Measurements from ENCODE around the gene CA4. TPM values are rescaled to one million over a fixed set of nuclear protein-coding genes. Genes with fewer than 3 reads are reported as not detected.

CA4 gene
- total and polyA plus RNA-seq, 2 donors = 0.42 to 5.7 TPM

GRCh38 chr17:60138769-60139437 lies 10.9 kb upstream of the CA4 start:
- no peak for DNase-seq (ENCODE audit: extremely low spot score)
- Histone ChIP-seq H3K36me3 (ENCODE audit: insufficient read depth) (no peaks in the 10 kb centered on the region), H3K4me1 (ENCODE audit: insufficient read depth) (no peaks in the 10 kb centered on the region), H3K4me3 (ENCODE audit: low read depth, low read length) (no peak overlapping the region), H3K27ac (ENCODE audit: low read depth) (no peak overlapping the region)
- WGBS = 13% methylated on average over 48 of the region's 48 CpGs

GRCh38 chr17:60139438-60140285 lies 10.1 kb upstream of the CA4 start:
- no peak for DNase-seq (ENCODE audit: extremely low spot score)
- Histone ChIP-seq H3K27ac (ENCODE audit: low read depth) (no peak overlapping the region), H3K4me1 (ENCODE audit: insufficient read depth) (no peaks in the 10 kb centered on the region), H3K36me3 (ENCODE audit: insufficient read depth) (no peaks in the 10 kb centered on the region), H3K4me3 (ENCODE audit: low read depth, low read length) (no peak overlapping the region)
- 6% methylated on average over 66 of the region's 66 CpGs for WGBS

GRCh38 chr17:60141111-60142018 lies 8.4 kb upstream of the CA4 start:
- WGBS = 9% methylated on average over 52 of the region's 52 CpGs
- H3K4me1 ChIP-seq (ENCODE audit: insufficient read depth) = no peaks in the 10 kb centered on the region
- no peak overlapping the region for H3K27ac ChIP-seq (ENCODE audit: low read depth)
- no peak for DNase-seq (ENCODE audit: extremely low spot score)
- no peak overlapping the region for H3K4me3 ChIP-seq (ENCODE audit: low read depth, low read length)
- no peaks in the 10 kb centered on the region for H3K36me3 ChIP-seq (ENCODE audit: insufficient read depth)

- no peaks in the 10 kb centered on the region for H3K36me3 ChIP-seq (ENCODE audit: insufficient read depth)
- H3K4me3 ChIP-seq (ENCODE audit: low read depth, low read length) = no peak overlapping the region
- no peak for DNase-seq (ENCODE audit: extremely low spot score)
- no peak overlapping the region for H3K27ac ChIP-seq (ENCODE audit: low read depth)
- 7% methylated on average over 10 of the region's 10 CpGs for WGBS
- no peaks in the 10 kb centered on the region for H3K4me1 ChIP-seq (ENCODE audit: insufficient read depth)
These were observed 6.8 kb upstream of the CA4 start for GRCh38 chr17:60142872-60143499.

- 22% methylated on average over 17 of the region's 17 CpGs for WGBS
- no peak overlapping the region for H3K4me3 ChIP-seq (ENCODE audit: low read depth, low read length)
- no peak overlapping the region for H3K27ac ChIP-seq (ENCODE audit: low read depth)
- DNase-seq (ENCODE audit: extremely low spot score) = no peak
- no peaks in the 10 kb centered on the region for H3K4me1 ChIP-seq (ENCODE audit: insufficient read depth)
- no peaks in the 10 kb centered on the region for H3K36me3 ChIP-seq (ENCODE audit: insufficient read depth)
These were observed 4.5 kb upstream of the CA4 start for GRCh38 chr17:60145006-60145935.

GRCh38 chr17:60146206-60146605 lies 3.6 kb upstream of the CA4 start:
- H3K27ac ChIP-seq (ENCODE audit: low read depth) = no peak overlapping the region
- no peaks in the 10 kb centered on the region for H3K4me1 ChIP-seq (ENCODE audit: insufficient read depth)
- H3K36me3 ChIP-seq (ENCODE audit: insufficient read depth) = no peaks in the 10 kb centered on the region
- no peak overlapping the region for H3K4me3 ChIP-seq (ENCODE audit: low read depth, low read length)
- no peak for DNase-seq (ENCODE audit: extremely low spot score)
- WGBS = 70% methylated on average over 2 of the region's 2 CpGs

- no peak overlapping the region for H3K4me3 ChIP-seq (ENCODE audit: low read depth, low read length)
- WGBS = 44% methylated on average over 8 of the region's 8 CpGs
- no peak for DNase-seq (ENCODE audit: extremely low spot score)
- H3K4me1 ChIP-seq (ENCODE audit: insufficient read depth) = no peaks in the 10 kb centered on the region
- no peak overlapping the region for H3K27ac ChIP-seq (ENCODE audit: low read depth)
- H3K36me3 ChIP-seq (ENCODE audit: insufficient read depth) = no peaks in the 10 kb centered on the region
These were observed 2.1 kb upstream of the CA4 start for GRCh38 chr17:60147553-60148223.

- no peaks in the 10 kb centered on the region for H3K36me3 ChIP-seq (ENCODE audit: insufficient read depth)
- no peak overlapping the region for H3K4me3 ChIP-seq (ENCODE audit: low read depth, low read length)
- DNase-seq (ENCODE audit: extremely low spot score) = no peak
- WGBS = 27% methylated on average over 2 of the region's 2 CpGs
- H3K4me1 ChIP-seq (ENCODE audit: insufficient read depth) = no peaks in the 10 kb centered on the region
- no peak overlapping the region for H3K27ac ChIP-seq (ENCODE audit: low read depth)
These were observed 1.4 kb upstream of the CA4 start for GRCh38 chr17:60148373-60148772.

- DNase-seq (ENCODE audit: extremely low spot score) = no peak
- H3K36me3 ChIP-seq (ENCODE audit: insufficient read depth) = no peaks in the 10 kb centered on the region
- no peak overlapping the region for H3K4me3 ChIP-seq (ENCODE audit: low read depth, low read length)
- no peaks in the 10 kb centered on the region for H3K4me1 ChIP-seq (ENCODE audit: insufficient read depth)
- WGBS = 32% methylated on average over 5 of the region's 5 CpGs
- H3K27ac ChIP-seq (ENCODE audit: low read depth) = no peak overlapping the region
These were observed 1.6 kb downstream of the CA4 start for GRCh38 chr17:60151355-60151754.

GRCh38 chr17:60153606-60154390 lies 4.0 kb downstream of the CA4 start:
- Histone ChIP-seq H3K4me1 (ENCODE audit: insufficient read depth) (no peaks in the 10 kb centered on the region), H3K4me3 (ENCODE audit: low read depth, low read length) (no peak overlapping the region), H3K27ac (ENCODE audit: low read depth) (no peak overlapping the region), H3K36me3 (ENCODE audit: insufficient read depth) (no peaks in the 10 kb centered on the region)
- no peak for DNase-seq (ENCODE audit: extremely low spot score)
- 55% methylated on average over 12 of the region's 12 CpGs for WGBS

- no peak for DNase-seq (ENCODE audit: extremely low spot score)
These were observed 5.0 kb downstream of the CA4 start for GRCh38 chr17:60154616-60155426.

More at GRCh38 chr17:60154616-60155426, 5.0 kb downstream of the CA4 start:
- Histone ChIP-seq H3K27ac (ENCODE audit: low read depth) (no peak overlapping the region), H3K4me1 (ENCODE audit: insufficient read depth) (no peaks in the 10 kb centered on the region), H3K4me3 (ENCODE audit: low read depth, low read length) (no peak overlapping the region), H3K36me3 (ENCODE audit: insufficient read depth) (no peaks in the 10 kb centered on the region)
- 58% methylated on average over 14 of the region's 14 CpGs for WGBS

Data from urinary bladder (tissue), 4 donors.